GM20431 (cell line): ENCODE results near the gene ECEL1.
"Not testable (repeated sequence)": the region's sequence is repeated elsewhere in the genome, so short reads cannot be mapped to it uniquely, and the experiment has no call there.

ENCODE experiments used
- in situ Hi-C: fragments of 300-500 bp; cut with MseI, MboI; formaldehyde crosslinking; loops from one replicate; pipeline ENCODE4 v1.15.0; 2020; ENCODE audit warnings: low sequenced_read_pairs; ENCODE audit not compliant: unreplicated experiment

The ECEL1 gene

DNA sequence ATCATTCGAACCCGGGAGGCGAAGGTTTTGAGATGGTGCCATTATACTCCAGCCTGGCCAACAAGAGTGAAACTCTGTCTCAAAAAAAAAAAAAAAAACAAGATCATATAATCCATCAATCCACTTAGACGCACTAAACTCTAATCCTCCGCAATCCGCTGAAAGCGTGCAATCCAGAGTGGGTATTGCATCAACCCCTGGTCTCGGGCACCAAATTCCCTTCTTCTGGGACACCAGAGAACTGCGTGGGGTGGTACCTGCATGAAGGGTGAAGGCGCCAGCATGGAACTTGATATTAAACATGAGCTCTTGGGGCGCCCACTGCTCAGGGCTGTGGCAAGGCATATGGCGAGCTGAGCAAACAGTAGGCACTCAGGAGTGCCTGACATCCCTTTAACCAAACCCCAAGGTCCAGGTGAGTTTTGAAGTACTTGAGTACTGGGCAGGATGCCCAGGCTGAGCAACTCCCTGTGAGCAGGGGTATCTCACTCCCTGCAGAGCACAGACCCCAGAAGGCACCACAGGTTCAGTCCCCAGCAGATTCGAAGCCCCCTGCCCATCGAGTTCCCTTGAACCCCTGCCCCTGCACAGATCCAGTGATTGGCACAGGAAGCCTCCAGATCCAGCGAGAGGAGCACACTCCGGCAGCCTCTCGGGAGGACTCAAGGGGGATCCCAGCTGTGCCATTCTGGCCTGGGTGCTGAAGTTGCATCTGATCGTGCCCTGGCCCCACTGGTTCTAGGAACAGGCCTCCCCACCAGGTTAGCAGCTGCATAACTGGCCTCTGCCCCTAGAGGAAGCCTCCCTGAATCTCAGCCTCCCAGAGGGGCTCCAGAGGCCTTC lies 23.7 kb downstream of the ECEL1 start:
- in situ Hi-C loops: no loop called here

GRCh38 chr2:232460171-232460570 lies 27.5 kb downstream of the ECEL1 start:
- in situ Hi-C loops: no loop called here

DNA sequence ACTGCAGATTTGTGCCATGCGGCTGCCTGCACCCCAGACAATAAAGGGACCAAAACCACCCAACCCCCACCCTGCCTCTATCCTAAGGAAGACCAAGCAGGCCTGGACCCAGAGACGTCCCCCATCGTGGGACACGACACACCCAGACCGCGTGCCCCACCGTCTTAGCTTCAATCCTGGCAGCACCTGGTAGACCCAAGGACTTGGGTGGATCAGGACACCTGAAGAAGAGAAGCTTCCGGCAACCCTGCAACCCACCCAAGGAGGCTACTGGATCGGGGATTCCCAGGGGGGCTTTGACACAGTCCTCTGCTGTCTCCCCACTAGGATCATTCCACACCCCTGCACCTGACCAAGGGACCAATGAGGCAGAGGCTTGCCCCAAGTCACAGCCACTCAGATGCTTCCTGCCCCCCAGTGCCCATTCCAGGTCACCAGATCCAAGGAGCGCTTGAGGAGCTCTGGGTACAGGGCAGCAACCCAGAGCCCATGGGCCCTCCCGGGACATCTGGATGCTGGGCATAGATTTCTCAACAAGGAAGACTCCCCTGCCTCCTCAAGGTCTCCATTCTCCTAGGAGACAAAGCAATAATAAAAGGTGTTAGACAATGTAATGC lies 28.1 kb downstream of the ECEL1 start:
- in situ Hi-C loops: no loop called here

- in situ Hi-C loops: no loop called here
These were observed 28.8 kb downstream of the ECEL1 start for GRCh38 chr2:232458661-232459418.

DNA sequence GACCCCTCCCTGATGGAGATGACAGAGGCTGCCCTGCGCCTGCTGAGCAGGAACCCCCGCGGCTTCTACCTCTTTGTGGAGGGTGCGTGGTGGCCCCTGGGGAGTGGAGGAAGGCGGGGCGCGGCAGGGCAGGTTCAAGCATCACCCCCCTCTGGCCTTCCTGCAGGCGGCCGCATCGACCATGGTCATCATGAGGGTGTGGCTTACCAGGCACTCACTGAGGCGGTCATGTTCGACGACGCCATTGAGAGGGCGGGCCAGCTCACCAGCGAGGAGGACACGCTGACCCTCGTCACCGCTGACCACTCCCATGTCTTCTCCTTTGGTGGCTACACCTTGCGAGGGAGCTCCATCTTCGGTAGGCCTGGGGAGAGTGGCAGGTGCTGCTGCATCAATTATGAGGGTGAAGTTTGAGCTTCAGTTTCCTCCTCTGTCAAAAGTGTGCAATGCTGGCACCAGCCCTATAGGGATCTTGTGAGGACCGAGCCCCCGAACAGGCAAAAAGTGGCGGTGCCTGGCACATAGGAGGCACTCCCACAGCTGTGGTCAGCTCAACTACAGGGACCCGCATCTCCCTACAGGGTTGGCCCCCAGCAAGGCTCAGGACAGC lies 29.5 kb downstream of the ECEL1 start:
- in situ Hi-C loops: no loop called here

- in situ Hi-C loops: no loop called here
These were observed 30.3 kb downstream of the ECEL1 start for GRCh38 chr2:232457121-232458011.

DNA sequence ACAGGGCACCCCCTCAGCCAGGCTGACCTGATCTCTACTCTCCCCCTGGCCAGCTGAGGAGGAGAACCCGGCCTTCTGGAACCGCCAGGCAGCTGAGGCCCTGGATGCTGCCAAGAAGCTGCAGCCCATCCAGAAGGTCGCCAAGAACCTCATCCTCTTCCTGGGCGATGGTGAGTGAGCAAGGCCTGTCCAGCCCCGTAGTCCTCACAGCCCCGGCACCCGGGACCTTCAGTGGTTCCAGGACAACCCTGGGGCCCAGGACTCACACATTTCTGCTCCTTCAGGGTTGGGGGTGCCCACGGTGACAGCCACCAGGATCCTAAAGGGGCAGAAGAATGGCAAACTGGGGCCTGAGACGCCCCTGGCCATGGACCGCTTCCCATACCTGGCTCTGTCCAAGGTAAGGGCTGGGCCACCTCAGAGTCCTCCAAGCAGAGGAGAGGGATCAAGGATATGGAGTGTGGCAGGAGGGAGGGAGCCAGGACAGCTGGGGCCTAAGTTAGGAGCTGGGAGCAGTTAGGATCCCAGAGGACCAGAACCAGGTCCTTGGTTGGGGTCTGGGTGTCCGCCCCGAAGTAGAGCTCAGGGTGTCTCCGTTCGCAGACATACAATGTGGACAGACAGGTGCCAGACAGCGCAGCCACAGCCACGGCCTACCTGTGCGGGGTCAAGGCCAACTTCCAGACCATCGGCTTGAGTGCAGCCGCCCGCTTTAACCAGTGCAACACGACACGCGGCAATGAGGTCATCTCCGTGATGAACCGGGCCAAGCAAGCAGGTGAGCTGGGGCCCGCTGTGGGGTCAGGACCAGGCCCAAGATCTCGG lies 31.1 kb downstream of the ECEL1 start:
- in situ Hi-C loops: no loop called here

- in situ Hi-C loops: no loop called here
These were observed 32.0 kb downstream of the ECEL1 start, which contains the start of gene ALPI for GRCh38 chr2:232455426-232456255. Gene ALPI (plus strand): TSS chr2:232456153. CDS start chr2:232456200, 47 bp downstream.

GRCh38 chr2:232454630-232455029 lies 33.0 kb downstream of the ECEL1 start:
- in situ Hi-C loops: no loop called here

DNA sequence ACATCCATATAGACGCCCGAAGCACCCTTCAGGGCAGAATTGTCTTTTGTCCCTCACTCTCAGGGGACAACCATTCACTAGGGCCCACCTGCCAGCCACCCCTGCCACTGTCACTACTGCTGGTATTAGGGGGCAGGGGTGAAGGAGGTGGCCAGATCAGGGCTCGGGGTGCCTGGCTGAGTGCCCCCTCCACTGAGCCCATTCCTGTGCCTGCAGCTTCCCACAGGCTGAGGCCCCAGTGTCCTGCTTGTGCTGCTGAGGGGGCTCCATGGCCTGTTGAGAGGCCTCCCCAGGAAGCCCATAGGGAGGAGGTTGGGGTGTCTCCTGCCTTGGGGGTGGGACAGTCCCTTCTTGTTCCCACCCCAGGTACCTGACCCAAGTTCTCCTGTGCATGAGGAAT lies 36.0 kb downstream of the ECEL1 start:
- in situ Hi-C loops: not testable (repeated sequence)

DNA sequence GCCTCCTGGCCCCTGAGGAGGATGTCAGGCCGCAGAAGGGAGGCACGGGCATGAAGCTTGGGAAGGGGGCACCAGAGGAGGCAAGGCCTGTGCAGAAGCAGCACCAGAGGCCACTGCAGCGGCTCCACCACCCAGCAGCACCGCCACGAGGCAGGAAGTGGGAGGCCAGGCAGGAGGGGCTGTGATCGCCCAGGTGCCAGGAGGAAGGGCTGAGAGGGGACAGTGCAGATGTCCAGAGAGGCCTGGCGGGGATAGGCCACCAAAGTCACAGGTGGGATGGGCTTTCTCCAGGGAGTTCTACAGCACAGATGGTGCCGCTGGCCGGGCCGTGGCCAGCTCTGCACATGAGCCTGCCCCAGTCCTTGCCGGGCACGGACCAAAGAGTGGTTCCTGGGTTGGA lies 37.7 kb downstream of the ECEL1 start:
- in situ Hi-C loops: no loop called here

DNA sequence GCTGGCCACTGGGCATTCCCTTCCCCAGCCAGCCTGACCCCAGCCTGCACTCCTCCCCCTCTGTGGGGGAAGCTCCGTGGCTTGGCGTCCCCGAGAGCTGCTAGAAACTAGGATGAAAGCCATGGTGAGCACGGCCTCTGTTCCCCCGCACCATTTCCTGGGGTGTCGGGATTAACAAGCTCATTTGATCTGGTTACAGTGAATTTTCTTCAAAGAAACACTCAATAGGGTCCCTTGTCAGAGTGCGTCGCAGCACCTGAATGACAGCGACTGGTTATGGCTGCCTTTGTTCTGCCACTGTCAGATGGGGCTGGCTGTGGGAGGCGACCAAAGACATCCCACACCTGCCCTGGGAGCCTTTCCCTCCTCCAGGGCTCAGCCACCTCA lies 39.3 kb downstream of the ECEL1 start:
- in situ Hi-C loops: no loop called here

- in situ Hi-C loops: no loop called here
These were observed 39.9 kb downstream of the ECEL1 start for GRCh38 chr2:232447638-232448303.

DNA sequence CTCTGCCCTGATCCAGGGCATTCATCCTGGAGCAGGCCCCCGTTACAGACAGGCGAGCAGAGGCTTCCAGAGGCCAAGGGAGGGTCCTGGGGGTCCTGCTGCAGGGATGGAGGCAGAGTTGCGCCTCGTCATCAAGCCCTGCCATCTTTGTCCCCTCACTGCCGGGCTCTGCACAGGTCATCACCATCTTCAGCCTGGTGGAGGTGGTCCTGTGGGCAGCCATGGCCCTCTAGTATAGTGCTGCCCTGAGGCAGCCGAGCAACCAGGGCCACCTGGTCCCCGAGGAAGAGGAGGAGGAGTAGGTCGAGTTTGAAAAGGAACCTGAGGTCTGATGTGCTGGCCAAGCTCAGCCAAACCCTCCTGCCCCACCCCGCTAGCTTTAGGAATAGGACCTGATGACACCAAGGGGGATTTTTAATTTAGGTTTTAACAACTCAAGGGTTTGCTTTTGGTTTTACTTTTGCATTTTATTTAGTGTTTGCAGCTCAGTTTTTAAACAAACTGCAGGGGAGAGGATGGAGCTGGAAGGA lies 40.5 kb downstream of the ECEL1 start:
- in situ Hi-C loops: no loop called here

GRCh38 chr2:232446266-232446777 lies 41.3 kb downstream of the ECEL1 start:
- in situ Hi-C loops: not testable (repeated sequence)

DNA sequence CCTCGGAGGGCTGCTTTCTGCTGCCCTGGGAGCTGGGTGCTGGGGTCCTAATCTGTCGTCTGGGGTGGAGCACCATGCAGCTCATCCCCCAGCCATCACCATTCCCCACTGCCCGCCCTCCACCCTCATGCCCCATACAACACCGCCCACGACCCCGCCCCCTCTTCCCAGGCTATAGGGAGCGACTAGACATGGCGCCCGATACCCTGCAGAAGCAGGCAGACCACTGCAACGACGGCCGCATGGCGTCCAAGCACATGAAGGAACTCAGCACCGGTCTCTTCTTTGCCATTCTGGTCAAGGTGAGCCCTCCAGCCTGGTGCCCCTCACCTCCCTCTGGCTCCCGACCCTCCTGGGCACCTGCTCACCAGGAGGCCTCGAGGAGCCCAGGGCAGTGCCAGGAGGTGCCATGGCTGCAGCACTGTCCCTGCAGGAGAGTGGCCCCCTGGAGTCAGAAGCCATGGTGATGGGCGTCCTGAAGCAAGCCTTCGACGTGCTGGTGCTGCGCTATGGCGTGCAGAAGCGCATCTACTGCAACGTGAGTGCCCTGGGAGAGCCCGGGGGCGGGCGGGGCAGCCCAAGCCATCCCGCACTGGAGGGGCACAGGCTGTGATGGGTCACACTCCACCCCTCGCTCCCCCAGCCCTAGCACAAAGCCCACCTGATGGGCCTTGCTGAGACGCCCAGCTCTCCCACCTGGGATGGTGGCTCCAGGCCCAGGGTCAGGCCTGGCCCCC lies 42.3 kb downstream of the ECEL1 start:
- in situ Hi-C loops: not testable (repeated sequence)
